Ovary (tissue), 9 donors: ENCODE measurements around the gene ANO2. TPM values are rescaled to one million over a fixed set of nuclear protein-coding genes. Genes with fewer than 3 reads are reported as not detected.

ENCODE experiments used
- DNase-seq, 5 donors: peaks; one replicate each; pipeline ENCODE4 v3.0.0-alpha.2; 2019 to 2020
- H3K27ac ChIP-seq, 2 donors: fragments of 200-600 bp; one replicate each; pipeline versions ENCODE4 v1.5.1 to v1.8.0; 2019 to 2022
- H3K27me3 ChIP-seq: fragments of 200-600 bp; one replicate; pipeline ENCODE4 v1.8.0; 2022
- H3K36me3 ChIP-seq: fragments of 200-600 bp; sonication (generic); one replicate; pipeline ENCODE4 v1.5.1; 2019
- H3K4me1 ChIP-seq: one replicate; pipeline ENCODE4 v1.8.1; 2013; ENCODE audit warnings: mild to moderate bottlenecking, moderate library complexity; ENCODE audit not compliant: insufficient read depth
- H3K4me3 ChIP-seq: fragments of 200-600 bp; sonication (generic); one replicate; pipeline ENCODE4 v1.5.1; 2017
- H3K9me3 ChIP-seq, 2 donors: fragments of 200-600 bp in 1 of 2; sonication (generic) in 1 of 2; one replicate each; pipeline versions ENCODE4 v1.5.1 to v1.8.1; 2013 to 2019; ENCODE audit warnings: mild to moderate bottlenecking in 1 of 2, moderate library complexity in 1 of 2
- EP300 ChIP-seq: sonication (generic); formaldehyde crosslinking; IDR thresholded peaks from one replicate; pipeline ENCODE4 v1.6.1; 2017; ENCODE audit warnings: antibody characterized with exemption
- POLR2A ChIP-seq: fragments of 450-650 bp; IDR thresholded peaks from one replicate; pipeline ENCODE4 v1.6.1; 2017; ENCODE audit warnings: antibody characterized with exemption, mild to moderate bottlenecking, moderate library complexity
- WGBS, 3 donors: extraction: QIAGEN DNeasy Blood & Tissue Kit in 1 of 3; methylation state at CpG; one replicate each; pipeline versions ENCODE4 v1.1.5 to v1.1.7; 2013 to 2017; 5-methylcytosine and 5-hydroxymethylcytosine counted together
- intact Hi-C, 4 donors: fragments of 100-400 bp; cut with DNase I; formaldehyde crosslinking; loops; one replicate each; pipeline versions ENCODE4 v1.11.0 to v1.15.1; 2022 to 2023
- polyA plus RNA-seq, 2 donors: library from polyadenylated mRNA; stranded (reverse); fragments of 200-250 nt in 1 of 2; fragments of 350-450 nt in 1 of 2; fragmentation: Illumina TruSeq in 1 of 2; extraction: RNeasy Lipid Tissue Mini Kit (QIAGEN cat#74804) in 1 of 2; gene quantifications; one replicate each; pipeline ENCODE4 v1.2.3, GENCODE V29; 2013 to 2014
- total RNA-seq, 7 donors: library from RNA; depleted of rRNA in 2 of 7; stranded (reverse); fragments of >200 nt in 2 of 7; fragmentation: NEBNext Ultra II Directional in 3 of 7; extraction: Animal tissue kit (Norgen Biotek cat#: 25700) in 3 of 7; gene quantifications; one replicate each; pipeline versions ENCODE4 v1.1.0 to v1.2.4, GENCODE V29; 2016 to 2023
- TF ChIP-seq, protein P1 (sequence below), 3 donors: fragments of 450-650 bp in 2 of 3; fragments of 200-600 bp in 1 of 3; IDR thresholded peaks; one replicate each; pipeline versions ENCODE4 v1.5.1 to v1.8.0; 2016 to 2022; ENCODE audit warnings: antibody characterized with exemption in 3 of 3, mild to moderate bottlenecking in 1 of 3
- donor health status: DM: no; HTN: no; CAD: no; lungs with moderate emphysema.
- donor health status: DM: no; HTN: no; CAD: no.
- donor health status: Bipolar disorder and iron deficiency.
- donor health status: DM: yes; HTN: yes; CAD: no.
- donor health status: DM: no; HTN: no; CAD: no.
- donor health status: DM: yes; HTN: yes; CAD: no.

Gene ANO2
- total and polyA plus RNA-seq, 9 donors: 3.0 to 6.7 (median 3.3) TPM

- Histone ChIP-seq H3K4me3 (no peak overlapping the region), H3K4me1 (no peaks in the 10 kb centered on the region), H3K27ac (no peak overlapping the region), H3K27me3 (no peaks in the 10 kb centered on the region), H3K36me3 (no peaks in the 10 kb centered on the region), H3K9me3 (no peaks in the 10 kb centered on the region)
- intact Hi-C loops: no loop called here
- DNase-seq: no peak
- TF ChIP-seq EP300: no peak
- TF ChIP-seq, protein P1, sequence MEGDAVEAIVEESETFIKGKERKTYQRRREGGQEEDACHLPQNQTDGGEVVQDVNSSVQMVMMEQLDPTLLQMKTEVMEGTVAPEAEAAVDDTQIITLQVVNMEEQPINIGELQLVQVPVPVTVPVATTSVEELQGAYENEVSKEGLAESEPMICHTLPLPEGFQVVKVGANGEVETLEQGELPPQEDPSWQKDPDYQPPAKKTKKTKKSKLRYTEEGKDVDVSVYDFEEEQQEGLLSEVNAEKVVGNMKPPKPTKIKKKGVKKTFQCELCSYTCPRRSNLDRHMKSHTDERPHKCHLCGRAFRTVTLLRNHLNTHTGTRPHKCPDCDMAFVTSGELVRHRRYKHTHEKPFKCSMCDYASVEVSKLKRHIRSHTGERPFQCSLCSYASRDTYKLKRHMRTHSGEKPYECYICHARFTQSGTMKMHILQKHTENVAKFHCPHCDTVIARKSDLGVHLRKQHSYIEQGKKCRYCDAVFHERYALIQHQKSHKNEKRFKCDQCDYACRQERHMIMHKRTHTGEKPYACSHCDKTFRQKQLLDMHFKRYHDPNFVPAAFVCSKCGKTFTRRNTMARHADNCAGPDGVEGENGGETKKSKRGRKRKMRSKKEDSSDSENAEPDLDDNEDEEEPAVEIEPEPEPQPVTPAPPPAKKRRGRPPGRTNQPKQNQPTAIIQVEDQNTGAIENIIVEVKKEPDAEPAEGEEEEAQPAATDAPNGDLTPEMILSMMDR (IDR thresholded peaks at IDR 0.05): no peak
- no peak for TF ChIP-seq POLR2A
- WGBS, 3 donors: 21 to 41% (median 30%) methylated on average over 3 of the region's 3 CpGs
Observed at GRCh38 chr12:5784462-5785130, 160.5 kb downstream of the ANO2 start.

DNA sequence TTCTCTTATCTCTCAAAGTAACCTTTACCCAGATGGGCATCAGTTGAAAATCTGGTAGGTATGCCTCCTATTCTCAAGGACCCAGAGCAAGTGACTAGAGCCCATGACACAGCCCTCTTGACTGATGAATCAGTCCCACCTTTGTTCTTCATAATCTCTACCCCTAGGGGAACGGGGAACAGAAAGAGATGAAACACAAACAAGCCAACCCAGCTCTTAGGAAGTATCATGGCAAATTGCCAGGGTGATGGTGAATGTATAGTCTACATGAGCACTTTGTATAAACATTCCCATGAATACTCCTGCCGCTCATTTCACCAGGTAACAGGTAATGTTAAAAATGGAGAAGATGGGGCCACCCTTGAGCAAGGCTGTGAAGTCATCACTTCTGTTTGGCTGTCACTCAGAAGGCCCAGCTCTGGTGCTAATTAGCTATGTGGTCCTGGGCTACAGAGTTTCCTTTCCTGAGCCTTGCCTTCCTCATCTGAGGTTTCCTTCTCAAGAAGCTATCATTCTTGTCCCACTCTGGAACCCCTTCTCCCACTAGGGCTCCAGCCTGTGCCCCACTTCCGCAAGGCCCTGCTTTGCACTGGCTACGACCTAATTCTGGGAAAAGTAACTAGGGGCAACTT, 161.7 kb downstream of the ANO2 start:
- no peaks in the 10 kb centered on the region for H3K27me3 ChIP-seq
- intact Hi-C loops: no loop called here
- H3K4me1 ChIP-seq: no peaks in the 10 kb centered on the region
- no peak overlapping the region for H3K4me3 ChIP-seq
- H3K27ac ChIP-seq: no peak overlapping the region
- H3K9me3 ChIP-seq: no peaks in the 10 kb centered on the region
- H3K36me3 ChIP-seq: no peaks in the 10 kb centered on the region
- TF ChIP-seq EP300 (no peak), POLR2A (no peak)
- TF ChIP-seq, protein P1 (IDR thresholded peaks at IDR 0.05): no peak
- DNase-seq: no peak
- WGBS, 3 donors: 87 to 94% (median 90%) methylated on average over 4 of the region's 4 CpGs

DNA sequence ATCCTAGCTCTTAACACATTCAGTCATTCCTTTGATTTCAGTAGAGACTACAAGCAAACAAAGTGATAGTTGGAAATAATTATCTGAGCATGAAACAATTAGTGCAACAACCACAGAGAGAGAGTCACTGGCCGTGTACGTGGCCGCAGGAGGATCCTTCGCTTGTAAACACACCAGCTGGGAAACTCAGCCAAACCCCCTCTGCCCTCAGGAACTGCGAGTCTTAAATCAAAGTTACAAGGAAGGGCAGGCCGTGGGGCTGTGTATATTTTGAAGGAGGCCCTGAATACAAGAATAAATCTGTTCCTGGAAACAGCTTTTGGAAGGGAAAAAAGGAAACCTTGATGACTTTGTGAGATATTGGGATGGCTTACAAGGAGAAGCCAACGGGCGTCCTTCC, 164.5 kb downstream of the ANO2 start:
- H3K36me3 ChIP-seq: no peaks in the 10 kb centered on the region
- intact Hi-C loops: no loop called here
- no peak overlapping the region for H3K27ac ChIP-seq
- TF ChIP-seq, protein P1 (IDR thresholded peaks at IDR 0.05): no peak
- TF ChIP-seq EP300 (no peak), POLR2A (no peak)
- 11 to 12% (median 12%) methylated on average over 8 of the region's 8 CpGs for WGBS, 3 donors
- H3K4me1 ChIP-seq: no peaks in the 10 kb centered on the region
- no peaks in the 10 kb centered on the region for H3K27me3 ChIP-seq
- H3K4me3 ChIP-seq: no peak overlapping the region
- no peaks in the 10 kb centered on the region for H3K9me3 ChIP-seq
- DNase-seq: no peak

GRCh38 chr12:5779401-5779800, 165.7 kb downstream of the ANO2 start:
- Histone ChIP-seq H3K36me3 (no peaks in the 10 kb centered on the region), H3K4me3 (no peak overlapping the region), H3K4me1 (no peaks in the 10 kb centered on the region), H3K27ac (no peak overlapping the region), H3K9me3 (no peaks in the 10 kb centered on the region), H3K27me3 (no peaks in the 10 kb centered on the region)
- intact Hi-C loops: no loop called here
- WGBS, 3 donors: 80 to 86% (median 82%) methylated on average over 5 of the region's 5 CpGs
- DNase-seq: no peak
- TF ChIP-seq, protein P1 (IDR thresholded peaks at IDR 0.05): no peak
- TF ChIP-seq POLR2A (no peak), EP300 (no peak)
